Renal pelvis (tissue), 4 donors: ENCODE results near the gene ZCCHC8. TPM values are rescaled to one million over a fixed set of nuclear protein-coding genes. Genes with fewer than 3 reads are reported as not detected.
"Not testable (repeated sequence)": the region's sequence is repeated elsewhere in the genome, so short reads cannot be mapped to it uniquely, and the experiment has no call there.

Experiments
- DNase-seq: peaks from one replicate; pipeline ENCODE4 v3.0.0-alpha.2; 2013
- polyA plus RNA-seq, 3 donors: library from polyadenylated mRNA; unstranded; fragments of 120-200 nt; gene quantifications; one replicate each; pipeline ENCODE4 v1.2.1, GENCODE V29; 2013; ENCODE audit not compliant: insufficient read length in 3 of 3

Gene ZCCHC8
- polyA plus RNA-seq, 3 donors: 34.3 to 50.3 (median 44.8) TPM

GRCh38 chr12:122473543-122474323 is 27.0 kb downstream of the ZCCHC8 start:
- no peak for DNase-seq

GRCh38 chr12:122471324-122472226 is 29.2 kb downstream of the ZCCHC8 start:
- DNase-seq: peak; percentile 70

- DNase-seq: not testable (repeated sequence)
These were observed 30.2 kb downstream of the ZCCHC8 start for GRCh38 chr12:122470576-122470975.

GRCh38 chr12:122469856-122470255 is 30.9 kb downstream of the ZCCHC8 start:
- not testable (repeated sequence) for DNase-seq

GRCh38 chr12:122467983-122468382 is 32.7 kb downstream of the ZCCHC8 start:
- no peak for DNase-seq

- DNase-seq: peak; percentile 24
These were observed 36.3 kb downstream of the ZCCHC8 start for GRCh38 chr12:122464317-122465042.

- no peak for DNase-seq
These were observed 40.1 kb downstream of the ZCCHC8 start for GRCh38 chr12:122460641-122461040.

GRCh38 chr12:122460061-122460460 is 40.7 kb downstream of the ZCCHC8 start:
- DNase-seq: no peak

- peak; percentile 35 for DNase-seq
These were observed 41.5 kb downstream of the ZCCHC8 start for GRCh38 chr12:122459211-122459610.

GRCh38 chr12:122458105-122459035 is 42.4 kb downstream of the ZCCHC8 start:
- no peak for DNase-seq

GRCh38 chr12:122457627-122458026 is 43.1 kb downstream of the ZCCHC8 start:
- DNase-seq: no peak

GRCh38 chr12:122454739-122455138 is 46.0 kb downstream of the ZCCHC8 start:
- no peak for DNase-seq

- no peak for DNase-seq
These were observed 46.4 kb downstream of the ZCCHC8 start for GRCh38 chr12:122454250-122454721.

GRCh38 chr12:122452701-122453285 is 47.9 kb downstream of the ZCCHC8 start:
- no peak for DNase-seq

GRCh38 chr12:122449317-122449716 is 51.4 kb downstream of the ZCCHC8 start:
- DNase-seq: no peak

GRCh38 chr12:122447825-122448224 is 52.9 kb downstream of the ZCCHC8 start:
- not testable (repeated sequence) for DNase-seq

- DNase-seq: not testable (repeated sequence)
These were observed 54.3 kb downstream of the ZCCHC8 start for GRCh38 chr12:122446390-122446789.

- not testable (repeated sequence) for DNase-seq
These were observed 56.7 kb downstream of the ZCCHC8 start for GRCh38 chr12:122444071-122444470.

GRCh38 chr12:122438822-122439221 is 61.9 kb downstream of the ZCCHC8 start:
- not testable (repeated sequence) for DNase-seq

GRCh38 chr12:122437656-122438121 is 63.0 kb downstream of the ZCCHC8 start:
- DNase-seq: no peak
